ENCODE results near the gene DCAF8.

The DCAF8 gene

GRCh38 chr1:160282807-160283206 is 20.5 kb upstream of the DCAF8 start:
- ATAC-seq (ENCODE audit: low read depth) (no peak), DNase-seq (ENCODE audit: low spot score) (no peak)
- Histone ChIP-seq H3K36me3 (ENCODE audit: low read depth) (peaks cover 49% of the 10 kb centered on the region), H3K9me3 (ENCODE audit: severe bottlenecking) (no peaks in the 10 kb centered on the region), H3K27me3 (ENCODE audit: insufficient read depth, poor library complexity, severe bottlenecking) (no peaks in the 10 kb centered on the region), H3K27ac (ENCODE audit: poor library complexity, severe bottlenecking) (no peak overlapping the region), H3K4me1 (ENCODE audit: insufficient read depth, poor library complexity, severe bottlenecking) (no peaks in the 10 kb centered on the region), H3K4me3 (ENCODE audit: severe bottlenecking) (no peak overlapping the region)
- TF ChIP-seq, protein P1, sequence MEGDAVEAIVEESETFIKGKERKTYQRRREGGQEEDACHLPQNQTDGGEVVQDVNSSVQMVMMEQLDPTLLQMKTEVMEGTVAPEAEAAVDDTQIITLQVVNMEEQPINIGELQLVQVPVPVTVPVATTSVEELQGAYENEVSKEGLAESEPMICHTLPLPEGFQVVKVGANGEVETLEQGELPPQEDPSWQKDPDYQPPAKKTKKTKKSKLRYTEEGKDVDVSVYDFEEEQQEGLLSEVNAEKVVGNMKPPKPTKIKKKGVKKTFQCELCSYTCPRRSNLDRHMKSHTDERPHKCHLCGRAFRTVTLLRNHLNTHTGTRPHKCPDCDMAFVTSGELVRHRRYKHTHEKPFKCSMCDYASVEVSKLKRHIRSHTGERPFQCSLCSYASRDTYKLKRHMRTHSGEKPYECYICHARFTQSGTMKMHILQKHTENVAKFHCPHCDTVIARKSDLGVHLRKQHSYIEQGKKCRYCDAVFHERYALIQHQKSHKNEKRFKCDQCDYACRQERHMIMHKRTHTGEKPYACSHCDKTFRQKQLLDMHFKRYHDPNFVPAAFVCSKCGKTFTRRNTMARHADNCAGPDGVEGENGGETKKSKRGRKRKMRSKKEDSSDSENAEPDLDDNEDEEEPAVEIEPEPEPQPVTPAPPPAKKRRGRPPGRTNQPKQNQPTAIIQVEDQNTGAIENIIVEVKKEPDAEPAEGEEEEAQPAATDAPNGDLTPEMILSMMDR (IDR thresholded peaks at IDR 0.05; ENCODE audit: poor library complexity, severe bottlenecking), result no peak

GRCh38 chr1:160277987-160278386 is 15.6 kb upstream of the DCAF8 start:
- Histone ChIP-seq H3K4me1 (ENCODE audit: insufficient read depth, poor library complexity, severe bottlenecking) (no peaks in the 10 kb centered on the region), H3K4me3 (ENCODE audit: severe bottlenecking) (no peak overlapping the region), H3K36me3 (ENCODE audit: low read depth) (peaks cover 53% of the 10 kb centered on the region), H3K27ac (ENCODE audit: poor library complexity, severe bottlenecking) (no peak overlapping the region), H3K9me3 (ENCODE audit: severe bottlenecking) (no peaks in the 10 kb centered on the region), H3K27me3 (ENCODE audit: insufficient read depth, poor library complexity, severe bottlenecking) (no peaks in the 10 kb centered on the region)
- DNase-seq (ENCODE audit: low spot score) (no peak), ATAC-seq (ENCODE audit: low read depth) (no peak)
- TF ChIP-seq, protein P1 (IDR thresholded peaks at IDR 0.05; ENCODE audit: poor library complexity, severe bottlenecking), result no peak

DNA sequence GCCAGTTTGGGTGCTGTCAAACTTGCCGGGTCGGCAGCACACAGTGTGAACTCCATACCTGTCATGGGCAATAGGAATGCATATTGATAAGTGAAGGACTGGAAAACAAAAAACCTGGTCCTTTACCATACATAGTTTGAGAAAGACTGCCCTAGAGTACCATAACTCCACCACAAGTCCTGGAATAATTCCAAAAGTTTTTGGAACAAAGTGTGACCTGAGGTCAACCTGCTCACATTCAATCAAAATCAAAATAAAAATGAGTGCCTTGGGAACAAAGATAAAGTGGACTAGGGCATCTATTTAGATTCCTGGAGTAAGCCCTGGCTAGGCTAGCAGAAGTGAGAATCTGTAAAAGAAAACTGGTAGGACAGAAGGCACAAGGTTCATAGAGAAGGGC is 15.0 kb upstream of the DCAF8 start:
- ATAC-seq (ENCODE audit: low read depth), result no peak

DNA sequence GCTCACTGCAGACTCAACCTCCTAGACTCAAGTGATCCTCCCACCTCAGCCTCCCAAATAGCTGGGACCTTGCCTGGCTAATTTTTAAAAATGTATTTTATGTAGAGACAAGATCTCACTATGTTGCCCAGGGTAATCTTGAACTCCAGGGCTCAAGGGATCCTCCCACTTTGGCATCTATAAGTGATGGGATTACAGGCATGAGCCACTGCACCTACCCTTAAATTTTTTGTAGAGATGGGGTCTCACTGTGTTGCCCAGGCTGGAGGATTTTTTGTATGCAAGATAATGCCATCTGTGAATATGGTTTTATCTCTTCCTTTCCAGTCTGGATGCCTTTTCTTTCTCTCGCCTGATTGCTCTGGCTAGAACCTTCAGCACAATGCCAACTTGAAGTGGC is 8.7 kb upstream of the DCAF8 start:
- H3K4me3 ChIP-seq (ENCODE audit: severe bottlenecking), result no peak overlapping the region
- TF ChIP-seq, protein P1 (IDR thresholded peaks at IDR 0.05; ENCODE audit: poor library complexity, severe bottlenecking), result no peak
- ATAC-seq (ENCODE audit: low read depth), result no peak
- H3K27me3 ChIP-seq (ENCODE audit: insufficient read depth, poor library complexity, severe bottlenecking), result no peaks in the 10 kb centered on the region
- DNase-seq (ENCODE audit: low spot score), result no peak
- H3K4me1 ChIP-seq (ENCODE audit: insufficient read depth, poor library complexity, severe bottlenecking), result no peaks in the 10 kb centered on the region
- H3K36me3 ChIP-seq (ENCODE audit: low read depth), result no peaks in the 10 kb centered on the region
- H3K9me3 ChIP-seq (ENCODE audit: severe bottlenecking), result no peaks in the 10 kb centered on the region
- H3K27ac ChIP-seq (ENCODE audit: poor library complexity, severe bottlenecking), result no peak overlapping the region

More for the DNA sequence above, 15.0 kb upstream of the DCAF8 start:
- no peak for DNase-seq (ENCODE audit: low spot score)
- Histone ChIP-seq H3K4me1 (ENCODE audit: insufficient read depth, poor library complexity, severe bottlenecking) (no peaks in the 10 kb centered on the region), H3K4me3 (ENCODE audit: severe bottlenecking) (no peak overlapping the region), H3K27ac (ENCODE audit: poor library complexity, severe bottlenecking) (no peak overlapping the region), H3K27me3 (ENCODE audit: insufficient read depth, poor library complexity, severe bottlenecking) (no peaks in the 10 kb centered on the region), H3K9me3 (ENCODE audit: severe bottlenecking) (no peaks in the 10 kb centered on the region), H3K36me3 (ENCODE audit: low read depth) (peaks cover 47% of the 10 kb centered on the region)
- TF ChIP-seq, protein P1 (IDR thresholded peaks at IDR 0.05; ENCODE audit: poor library complexity, severe bottlenecking), result no peak

DNA sequence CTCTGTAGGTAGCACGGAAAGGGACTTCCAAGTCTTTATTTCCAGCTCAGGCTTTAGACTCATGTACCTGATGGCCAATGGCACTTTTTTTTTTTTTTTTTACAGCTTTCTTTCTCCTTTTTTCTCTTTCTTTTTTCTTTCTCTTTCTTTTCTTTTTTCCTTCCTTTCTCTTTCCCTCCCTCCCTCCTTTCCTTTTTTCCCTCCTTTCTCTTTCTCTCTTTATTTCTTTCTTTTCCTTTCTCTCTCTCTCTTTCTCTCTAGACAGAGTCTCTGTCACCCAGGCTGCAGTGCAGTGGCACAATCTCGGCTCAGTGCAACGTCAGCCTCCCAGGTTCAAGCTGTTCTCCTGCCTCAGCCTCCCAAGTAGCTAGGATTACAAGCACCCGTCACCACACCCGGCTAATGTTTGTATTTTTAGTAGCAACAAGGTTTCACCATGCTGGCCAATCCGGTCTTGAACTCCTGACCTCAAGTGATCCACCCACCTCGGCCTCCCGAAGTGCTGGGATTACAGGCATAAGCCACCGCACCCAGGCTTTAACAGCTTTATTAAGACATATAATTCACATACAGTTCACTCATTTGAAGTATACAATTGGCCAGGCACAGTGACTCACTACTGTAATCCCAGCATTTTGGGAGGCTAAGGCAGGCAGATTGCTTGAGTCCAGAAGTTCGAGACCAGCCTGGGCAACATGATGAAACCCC is 5.1 kb upstream of the DCAF8 start:
- no peaks in the 10 kb centered on the region for H3K9me3 ChIP-seq (ENCODE audit: severe bottlenecking)
- no peak for DNase-seq (ENCODE audit: low spot score)
- ATAC-seq (ENCODE audit: low read depth), result no peak
- TF ChIP-seq, protein P1 (IDR thresholded peaks at IDR 0.05; ENCODE audit: poor library complexity, severe bottlenecking), result no peak
- no peaks in the 10 kb centered on the region for H3K36me3 ChIP-seq (ENCODE audit: low read depth)
- H3K4me1 ChIP-seq (ENCODE audit: insufficient read depth, poor library complexity, severe bottlenecking), result no peaks in the 10 kb centered on the region
- H3K27me3 ChIP-seq (ENCODE audit: insufficient read depth, poor library complexity, severe bottlenecking), result no peaks in the 10 kb centered on the region
- H3K27ac ChIP-seq (ENCODE audit: poor library complexity, severe bottlenecking), result no peak overlapping the region
- no peak overlapping the region for H3K4me3 ChIP-seq (ENCODE audit: severe bottlenecking)
